Hematopoietic multipotent progenitor cell treated with erythropoietin and hydrocortisone succinate and interleukin-3 and kit ligand, for 15 days (in vitro differentiated cells): ENCODE results near the gene CCNK.

Experiments used
- DNase-seq: peaks from one replicate; pipeline ENCODE4 v3.0.0-alpha.2; 2015; ENCODE audit warnings: low spot score

CCNK gene

GRCh38 chr14:99507860-99508640 is 26.8 kb downstream of the CCNK start:
- no peak for DNase-seq

- no peak for DNase-seq
Measured at GRCh38 chr14:99508896-99509629, 27.9 kb downstream of the CCNK start.

DNA sequence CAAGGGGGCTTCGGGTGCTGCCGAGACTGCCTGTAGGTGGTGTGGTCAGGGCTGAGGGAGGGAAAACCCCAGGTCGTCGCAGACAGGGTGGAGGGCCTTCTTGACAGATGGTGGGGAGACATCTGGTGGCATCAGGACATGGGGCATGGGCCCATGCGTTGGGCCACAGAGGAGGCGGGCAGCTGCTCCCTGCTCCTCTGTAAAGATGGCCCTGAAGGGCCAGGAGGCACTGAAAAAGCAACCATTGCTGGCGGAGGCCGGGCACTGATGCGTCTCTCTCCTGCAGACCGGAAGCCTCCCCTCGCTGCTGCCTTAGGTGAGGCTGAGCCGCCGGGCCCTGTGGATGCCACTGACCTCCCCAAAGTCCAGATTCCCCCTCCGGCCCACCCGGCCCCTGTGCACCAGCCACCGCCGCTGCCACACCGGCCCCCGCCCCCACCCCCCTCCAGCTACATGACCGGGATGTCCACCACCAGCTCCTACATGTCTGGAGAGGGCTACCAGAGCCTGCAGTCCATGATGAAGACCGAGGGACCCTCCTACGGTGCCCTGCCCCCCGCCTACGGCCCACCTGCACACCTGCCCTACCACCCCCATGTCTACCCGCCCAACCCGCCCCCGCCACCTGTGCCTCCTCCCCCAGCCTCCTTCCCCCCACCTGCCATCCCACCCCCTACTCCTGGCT is 28.8 kb downstream of the CCNK start:
- DNase-seq = no peak

DNA sequence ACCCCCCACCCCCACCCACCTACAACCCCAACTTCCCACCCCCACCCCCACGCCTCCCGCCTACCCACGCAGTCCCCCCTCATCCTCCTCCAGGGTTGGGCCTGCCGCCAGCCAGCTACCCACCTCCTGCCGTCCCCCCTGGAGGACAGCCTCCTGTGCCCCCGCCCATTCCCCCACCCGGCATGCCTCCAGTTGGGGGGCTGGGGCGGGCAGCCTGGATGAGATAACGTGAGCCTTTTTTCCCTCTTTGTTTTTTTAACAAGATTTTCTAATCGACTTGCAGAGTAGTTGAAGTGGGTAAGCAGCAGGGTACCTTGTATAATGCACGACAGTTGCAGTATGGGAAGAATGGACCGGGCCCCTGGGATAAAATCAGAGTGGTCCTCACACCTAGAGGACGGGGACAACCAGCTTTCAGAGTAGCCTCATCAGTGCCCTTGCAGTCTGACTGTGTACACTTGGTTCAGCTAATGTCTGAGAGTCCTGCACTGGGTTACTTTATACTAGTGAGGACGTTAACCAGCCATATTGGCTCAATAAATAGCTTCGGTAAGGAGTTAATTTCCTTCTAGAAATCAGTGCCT is 29.4 kb downstream of the CCNK start:
- DNase-seq = no peak

DNA sequence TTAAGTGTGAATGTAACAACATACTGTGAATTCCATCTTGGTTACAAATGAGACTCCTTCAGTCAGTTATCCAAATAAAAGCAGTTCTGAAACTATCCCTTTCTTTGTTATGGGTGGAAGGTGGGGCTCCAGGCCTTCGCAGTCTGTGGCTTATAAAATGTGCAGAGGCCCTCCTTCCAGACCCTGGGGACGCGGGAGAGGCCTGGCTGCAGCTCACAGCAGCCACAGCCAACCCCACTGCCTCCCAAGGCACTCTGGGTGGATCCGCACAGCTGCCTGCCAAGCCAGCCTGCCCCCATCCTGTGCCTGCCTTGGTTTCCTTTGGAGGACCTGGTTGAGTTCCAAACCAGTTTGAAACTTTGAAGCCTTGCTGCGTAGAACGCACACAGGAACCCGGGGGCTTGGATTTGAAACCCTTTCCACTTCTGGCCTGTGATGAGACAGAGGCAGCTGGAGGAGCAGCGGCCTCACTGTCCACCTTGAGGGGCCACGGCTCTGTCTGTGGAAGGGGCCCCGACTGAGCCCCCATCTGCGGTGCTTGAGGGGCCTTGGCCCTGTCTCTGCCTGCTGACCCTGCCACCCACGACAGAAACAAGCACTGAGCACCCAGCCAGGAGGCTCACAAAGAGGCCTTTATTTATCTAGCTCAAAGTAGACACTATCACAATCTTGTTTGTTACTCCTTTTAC is 30.4 kb downstream of the CCNK start:
- no peak for DNase-seq

- no peak for DNase-seq
Measured at GRCh38 chr14:99512110-99512449, 30.9 kb downstream of the CCNK start.

DNA sequence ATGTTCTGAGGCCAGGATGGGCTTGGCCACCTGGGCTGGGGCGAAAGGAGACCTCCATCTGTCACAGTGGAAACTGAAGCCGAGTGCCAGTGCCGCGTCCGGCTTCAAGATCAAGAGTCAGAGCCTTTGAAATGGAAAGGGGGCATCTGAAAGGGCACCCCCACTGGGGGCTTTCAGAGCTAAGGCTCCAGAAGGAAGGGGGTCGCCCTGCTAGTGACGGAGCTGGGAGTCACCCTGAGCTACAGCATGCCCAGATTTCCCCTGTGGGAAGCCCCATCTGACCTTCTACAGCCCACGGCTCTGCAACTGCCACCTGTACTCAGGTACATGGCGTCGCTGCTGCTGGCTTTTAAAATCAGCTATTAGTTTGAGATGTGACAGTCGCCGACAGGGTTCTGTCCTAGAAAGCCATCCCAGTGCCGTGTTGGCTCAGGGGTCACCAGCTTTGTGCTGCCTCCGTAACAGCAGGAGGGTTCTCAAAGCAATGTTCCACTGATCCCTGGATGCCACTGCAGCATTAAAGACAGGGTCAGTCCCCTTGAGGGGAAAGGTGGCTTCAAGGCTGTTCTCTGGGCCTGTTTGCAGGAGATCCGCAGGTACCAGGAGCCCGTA is 31.5 kb downstream of the CCNK start:
- no peak for DNase-seq

- DNase-seq = no peak
Measured at GRCh38 chr14:99513183-99513694, 32.0 kb downstream of the CCNK start.

GRCh38 chr14:99513946-99514551 is 32.8 kb downstream of the CCNK start:
- DNase-seq = no peak

- no peak for DNase-seq
Measured at GRCh38 chr14:99514552-99515300, 33.5 kb downstream of the CCNK start.

DNA sequence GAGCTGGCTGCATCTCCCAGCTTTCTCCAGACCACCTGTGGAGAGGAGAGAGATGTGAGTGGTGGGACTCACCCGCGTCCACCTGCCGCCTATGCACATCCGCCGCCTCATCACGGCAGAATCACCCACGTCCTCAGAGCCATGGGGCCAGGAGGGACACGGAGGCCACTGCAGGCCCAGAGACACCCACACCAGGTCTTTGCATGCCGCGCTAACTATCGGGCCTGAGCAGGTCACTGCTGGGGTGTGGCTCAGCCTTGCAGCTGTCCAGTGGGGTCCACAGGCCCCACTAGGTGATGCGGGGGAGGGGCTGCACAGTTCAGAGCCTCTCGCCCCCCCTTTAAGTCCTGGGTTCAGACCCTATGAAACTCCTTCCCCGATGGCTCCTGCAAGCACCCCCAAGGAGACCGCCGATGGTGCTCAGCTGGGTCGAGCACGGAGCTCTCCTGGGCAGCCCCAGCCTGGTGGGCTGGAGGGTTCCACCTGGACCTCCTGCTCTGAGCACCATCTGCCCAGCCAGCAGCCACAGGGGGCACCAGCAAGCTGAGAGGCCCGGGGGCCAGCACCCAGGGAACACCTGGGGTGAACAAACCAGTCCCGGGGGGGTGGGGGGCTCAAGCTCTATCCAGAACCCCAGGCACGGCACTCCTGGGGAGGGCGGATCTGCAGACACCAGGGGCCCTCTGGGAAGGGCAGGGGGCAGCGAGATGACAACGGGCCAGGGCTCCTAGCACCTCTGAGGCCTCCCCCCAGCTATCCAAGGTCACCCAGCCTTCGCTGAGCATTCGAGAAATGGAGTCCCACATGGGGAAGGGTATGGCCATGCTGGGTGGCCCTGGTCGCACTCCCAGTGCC is 34.3 kb downstream of the CCNK start:
- DNase-seq = no peak

DNA sequence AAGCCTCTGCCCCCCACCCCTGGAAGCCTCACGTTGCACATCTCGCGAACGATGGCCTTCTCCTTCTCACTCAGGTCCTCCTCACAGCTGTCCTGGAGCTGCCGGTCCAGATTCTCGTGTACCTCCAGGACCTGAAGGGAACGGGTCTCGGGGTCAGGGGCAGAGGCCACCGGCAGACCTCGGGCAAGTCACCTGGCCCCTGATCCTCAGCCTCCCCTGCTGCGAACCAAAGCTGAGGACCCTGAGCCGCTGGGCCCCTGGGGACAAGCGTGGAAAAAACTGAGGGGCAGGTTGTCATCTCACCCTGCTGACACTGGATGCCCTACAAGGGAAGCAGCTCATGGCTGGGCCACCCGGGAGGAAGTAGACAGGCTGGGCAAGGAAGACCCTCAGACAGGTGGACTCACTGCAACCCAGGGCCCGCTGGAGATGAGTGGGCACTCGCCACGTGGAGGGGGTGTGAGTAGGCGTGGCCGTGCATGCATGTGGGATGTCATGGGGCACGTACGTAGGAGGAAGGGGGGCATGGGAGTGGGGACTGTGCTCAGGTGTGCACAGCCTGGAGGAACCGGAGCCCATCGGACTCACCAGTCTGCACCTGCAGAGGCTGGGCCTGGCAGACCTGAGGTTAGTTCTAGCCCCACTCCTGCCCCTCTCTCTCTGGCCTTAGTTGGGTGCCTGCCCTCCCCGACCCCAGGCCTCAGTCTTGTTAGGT is 35.1 kb downstream of the CCNK start:
- no peak for DNase-seq

GRCh38 chr14:99516871-99517642 is 35.8 kb downstream of the CCNK start:
- DNase-seq = no peak

- DNase-seq = no peak
Measured at GRCh38 chr14:99517643-99518381, 36.6 kb downstream of the CCNK start.

DNA sequence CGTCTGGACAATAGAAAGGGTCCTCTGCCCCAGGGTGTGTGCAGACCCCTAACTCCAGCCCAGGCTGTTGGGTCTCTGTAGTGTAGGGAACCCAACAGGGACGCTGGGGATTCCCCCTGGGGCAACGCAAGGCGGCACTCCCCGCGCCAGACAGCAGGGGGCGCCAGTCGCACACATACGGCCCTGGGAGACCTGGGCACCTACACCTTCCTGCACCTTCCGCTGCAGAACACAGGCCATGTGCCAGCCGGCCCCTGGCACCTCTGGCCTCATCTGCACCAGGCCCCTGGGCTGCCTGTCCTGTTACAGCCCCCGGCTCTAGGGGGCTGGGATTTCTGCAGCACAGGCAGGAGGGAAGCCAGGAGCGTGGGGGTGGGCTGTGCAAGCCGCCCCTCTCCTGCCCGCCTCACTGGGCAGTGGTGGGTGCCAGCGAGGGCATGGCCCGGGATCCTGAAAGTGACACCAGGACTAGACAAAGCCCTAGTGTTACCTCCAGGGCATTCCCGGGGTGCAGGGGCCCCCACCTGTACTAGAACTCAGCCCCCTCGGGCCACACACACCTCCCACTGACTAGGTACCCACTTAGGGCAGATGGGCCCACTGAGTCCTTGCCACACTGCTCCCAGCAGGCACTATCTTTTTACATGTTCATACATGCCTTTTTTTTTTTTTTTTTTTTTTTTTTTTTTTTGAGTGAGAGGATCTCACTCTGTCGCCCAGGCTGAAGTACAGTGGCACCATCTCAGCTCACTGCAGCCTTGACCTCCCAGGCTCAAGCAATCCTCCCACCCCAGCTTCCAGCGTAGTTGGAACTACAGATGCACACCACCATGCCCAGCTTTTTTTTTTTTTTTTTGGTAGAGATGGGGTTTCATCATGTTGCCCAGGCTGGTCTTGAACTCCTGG is 37.5 kb downstream of the CCNK start:
- DNase-seq = peak; percentile 67

DNA sequence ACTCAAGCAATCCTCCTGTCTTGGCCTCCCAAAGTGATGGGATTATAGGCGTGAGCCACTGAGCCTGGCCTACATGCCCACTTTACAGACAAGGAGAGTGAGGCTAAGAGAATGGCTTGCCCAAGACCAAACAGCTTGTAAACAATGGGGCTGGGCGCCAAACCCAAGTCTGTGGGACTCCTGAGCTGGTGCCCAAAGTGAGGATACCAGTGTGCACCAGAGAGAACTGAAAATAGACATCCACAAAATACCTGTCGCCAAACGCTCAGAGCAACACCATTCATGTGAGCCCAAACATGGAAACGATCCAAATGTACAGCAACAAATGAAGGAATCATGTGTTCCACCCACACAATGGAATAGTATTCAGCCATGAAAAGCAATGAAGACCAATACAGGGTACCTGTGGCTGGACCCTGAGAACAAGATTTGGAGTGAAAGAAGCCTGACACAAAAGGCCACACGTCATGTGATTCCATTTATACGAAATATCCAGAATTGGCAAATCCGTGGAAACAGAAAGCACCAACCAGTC is 38.2 kb downstream of the CCNK start:
- no peak for DNase-seq
